ENCODE measurements around the gene PCDHB10.
"Not testable (repeated sequence)": the region's sequence is repeated elsewhere in the genome, so short reads cannot be mapped to it uniquely, and the experiment has no call there.

The PCDHB10 gene

DNA sequence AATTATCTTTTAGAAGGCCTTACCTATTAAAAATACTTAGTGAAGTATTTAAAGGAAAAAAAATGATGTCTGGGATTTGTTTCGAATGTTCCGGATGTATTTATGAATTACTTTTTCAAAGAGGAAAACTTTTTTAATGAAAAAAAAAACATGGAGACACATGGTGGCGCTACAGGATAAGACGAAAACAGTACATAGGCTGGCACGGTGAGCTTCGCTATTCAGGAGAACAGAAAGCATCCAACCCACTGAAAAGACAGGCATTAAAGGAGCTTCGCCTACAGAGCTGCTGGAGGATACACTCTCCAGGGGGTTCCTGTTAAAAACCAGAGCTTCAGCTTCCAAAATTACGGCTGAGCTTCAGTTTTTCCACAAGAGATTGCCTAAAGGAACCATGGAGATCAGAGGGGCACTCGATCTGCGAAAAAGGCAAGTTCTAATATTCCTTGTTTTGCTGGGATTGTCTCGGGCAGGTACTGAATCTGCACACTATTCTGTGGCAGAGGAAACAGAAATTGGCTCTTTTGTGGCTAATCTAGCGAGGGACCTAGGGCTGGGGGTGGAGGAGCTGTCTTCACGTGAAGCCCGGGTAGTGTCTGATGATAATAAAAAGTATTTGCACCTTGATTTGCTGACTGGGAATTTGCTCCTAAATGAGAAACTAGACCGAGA, 31.1 kb downstream of the PCDHB10 start, which contains the start of gene PCDHB14:
Gene PCDHB14, plus strand, starts transcription at position 232 of the 672 bp plus-strand sequence. Its CDS starts 163 bp downstream, at position 395.
- Histone ChIP-seq H3K27ac (ENCODE audit: low read length) (no peak within 1 kb of the TSS), H3K36me3 (ENCODE audit: control insufficient read depth, low read depth, low read length) (no peaks in the 10 kb centered on the region)

DNA sequence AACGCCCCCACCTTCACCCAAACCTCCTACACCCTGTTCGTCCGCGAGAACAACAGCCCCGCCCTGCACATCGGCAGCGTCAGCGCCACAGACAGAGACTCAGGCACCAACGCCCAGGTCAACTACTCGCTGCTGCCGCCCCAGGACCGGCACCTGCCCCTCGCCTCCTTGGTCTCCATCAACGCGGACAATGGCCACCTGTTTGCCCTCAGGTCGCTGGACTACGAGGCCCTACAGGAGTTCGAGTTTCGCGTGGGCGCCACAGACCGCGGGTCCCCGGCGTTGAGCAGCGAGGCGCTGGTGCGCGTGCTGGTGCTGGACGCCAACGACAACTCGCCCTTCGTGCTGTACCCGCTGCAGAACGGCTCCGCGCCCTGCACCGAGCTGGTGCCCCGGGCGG, 32.7 kb downstream of the PCDHB10 start:
- H3K27ac ChIP-seq (ENCODE audit: low read length); H3K9ac ChIP-seq (ENCODE audit: low read length); H3K36me3 ChIP-seq (ENCODE audit: control insufficient read depth, low read depth, low read length); H3K27me3 ChIP-seq (ENCODE audit: control insufficient read depth, insufficient read depth, low read length); H3K4me1 ChIP-seq (ENCODE audit: control insufficient read depth, low read depth, low read length); H3K9me3 ChIP-seq (ENCODE audit: control insufficient read depth, low read depth, low read length); H3K4me3 ChIP-seq (ENCODE audit: low read length): not testable (repeated sequence)

More for the DNA sequence above, 31.1 kb downstream of the PCDHB10 start, which contains the start of gene PCDHB14:
- H3K9ac ChIP-seq (ENCODE audit: low read length) = peak within 1 kb of the TSS; percentile 26
- H3K9me3 ChIP-seq (ENCODE audit: control insufficient read depth, low read depth, low read length) = no peaks in the 10 kb centered on the region
- peak within 1 kb of the TSS; percentile 43 for H3K4me3 ChIP-seq (ENCODE audit: low read length)
- no peaks in the 10 kb centered on the region for H3K4me1 ChIP-seq (ENCODE audit: control insufficient read depth, low read depth, low read length)
- no peaks in the 10 kb centered on the region for H3K27me3 ChIP-seq (ENCODE audit: control insufficient read depth, insufficient read depth, low read length)

DNA sequence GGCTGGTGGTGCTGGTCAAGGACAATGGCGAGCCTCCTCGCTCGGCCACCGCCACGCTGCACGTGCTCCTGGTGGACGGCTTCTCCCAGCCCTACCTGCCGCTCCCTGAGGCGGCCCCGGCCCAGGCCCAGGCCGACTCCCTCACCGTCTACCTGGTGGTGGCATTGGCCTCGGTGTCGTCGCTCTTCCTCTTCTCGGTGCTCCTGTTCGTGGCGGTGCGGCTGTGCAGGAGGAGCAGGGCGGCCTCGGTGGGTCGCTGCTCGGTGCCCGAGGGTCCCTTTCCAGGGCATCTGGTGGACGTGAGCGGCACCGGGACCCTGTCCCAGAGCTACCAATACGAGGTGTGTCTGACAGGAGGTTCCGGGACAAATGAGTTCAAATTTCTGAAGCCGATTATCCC, 33.3 kb downstream of the PCDHB10 start:
- not testable (repeated sequence) for H3K27me3 ChIP-seq (ENCODE audit: control insufficient read depth, insufficient read depth, low read length); H3K27ac ChIP-seq (ENCODE audit: low read length); H3K9ac ChIP-seq (ENCODE audit: low read length); H3K9me3 ChIP-seq (ENCODE audit: control insufficient read depth, low read depth, low read length); H3K36me3 ChIP-seq (ENCODE audit: control insufficient read depth, low read depth, low read length); H3K4me1 ChIP-seq (ENCODE audit: control insufficient read depth, low read depth, low read length); H3K4me3 ChIP-seq (ENCODE audit: low read length)

DNA sequence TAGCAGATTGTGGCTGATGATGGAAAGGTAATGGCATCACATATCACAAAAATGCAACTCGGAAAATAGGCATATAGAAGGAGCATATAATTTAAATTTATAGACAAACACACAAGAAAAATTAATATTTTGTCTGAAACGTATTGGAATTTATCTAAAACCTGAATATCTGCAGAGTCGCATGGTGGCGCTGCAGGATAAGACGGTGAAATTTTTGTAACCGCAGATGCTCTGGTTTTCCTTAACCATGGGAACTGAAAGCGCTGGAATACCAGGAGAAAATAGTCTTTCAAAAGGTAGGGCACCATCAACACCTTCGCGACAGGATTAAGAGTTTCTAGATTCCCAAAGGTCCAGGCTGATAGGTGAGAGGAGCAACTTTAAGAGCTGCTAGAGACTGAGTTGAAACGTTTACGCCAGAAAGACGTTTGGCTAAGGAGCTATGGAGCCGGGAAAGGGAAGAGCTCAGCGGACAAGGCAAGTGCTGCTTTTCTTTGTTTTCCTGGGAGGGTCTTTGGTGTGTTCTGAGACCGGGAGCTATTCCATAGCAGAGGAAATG, 42.0 kb downstream of the PCDHB10 start:
- no peak overlapping the region for H3K9ac ChIP-seq (ENCODE audit: low read length)
- no peak overlapping the region for H3K4me3 ChIP-seq (ENCODE audit: low read length)
- H3K27me3 ChIP-seq (ENCODE audit: control insufficient read depth, insufficient read depth, low read length) = no peaks in the 10 kb centered on the region
- H3K27ac ChIP-seq (ENCODE audit: low read length) = no peak overlapping the region
- no peaks in the 10 kb centered on the region for H3K4me1 ChIP-seq (ENCODE audit: control insufficient read depth, low read depth, low read length)
- H3K9me3 ChIP-seq (ENCODE audit: control insufficient read depth, low read depth, low read length) = peaks cover 21% of the 10 kb centered on the region
- no peaks in the 10 kb centered on the region for H3K36me3 ChIP-seq (ENCODE audit: control insufficient read depth, low read depth, low read length)

DNA sequence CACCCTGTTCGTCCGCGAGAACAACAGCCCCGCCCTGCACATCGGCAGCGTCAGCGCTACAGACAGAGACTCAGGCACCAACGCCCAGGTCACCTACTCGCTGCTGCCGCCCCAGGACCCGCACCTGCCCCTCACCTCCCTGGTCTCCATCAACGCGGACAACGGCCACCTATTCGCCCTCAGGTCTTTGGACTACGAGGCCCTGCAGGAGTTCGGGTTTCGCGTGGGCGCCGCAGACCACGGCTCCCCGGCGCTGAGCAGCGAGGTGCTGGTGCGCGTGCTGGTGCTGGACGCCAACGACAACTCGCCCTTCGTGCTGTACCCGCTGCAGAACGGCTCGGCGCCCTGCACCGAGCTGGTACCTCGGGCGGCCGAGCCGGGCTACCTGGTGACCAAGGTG, 43.8 kb downstream of the PCDHB10 start:
- not testable (repeated sequence) for H3K4me3 ChIP-seq (ENCODE audit: low read length); H3K27me3 ChIP-seq (ENCODE audit: control insufficient read depth, insufficient read depth, low read length); H3K36me3 ChIP-seq (ENCODE audit: control insufficient read depth, low read depth, low read length); H3K4me1 ChIP-seq (ENCODE audit: control insufficient read depth, low read depth, low read length); H3K9ac ChIP-seq (ENCODE audit: low read length); H3K27ac ChIP-seq (ENCODE audit: low read length)
- H3K9me3 ChIP-seq (ENCODE audit: control insufficient read depth, low read depth, low read length) = peaks cover 19% of the 10 kb centered on the region

DNA sequence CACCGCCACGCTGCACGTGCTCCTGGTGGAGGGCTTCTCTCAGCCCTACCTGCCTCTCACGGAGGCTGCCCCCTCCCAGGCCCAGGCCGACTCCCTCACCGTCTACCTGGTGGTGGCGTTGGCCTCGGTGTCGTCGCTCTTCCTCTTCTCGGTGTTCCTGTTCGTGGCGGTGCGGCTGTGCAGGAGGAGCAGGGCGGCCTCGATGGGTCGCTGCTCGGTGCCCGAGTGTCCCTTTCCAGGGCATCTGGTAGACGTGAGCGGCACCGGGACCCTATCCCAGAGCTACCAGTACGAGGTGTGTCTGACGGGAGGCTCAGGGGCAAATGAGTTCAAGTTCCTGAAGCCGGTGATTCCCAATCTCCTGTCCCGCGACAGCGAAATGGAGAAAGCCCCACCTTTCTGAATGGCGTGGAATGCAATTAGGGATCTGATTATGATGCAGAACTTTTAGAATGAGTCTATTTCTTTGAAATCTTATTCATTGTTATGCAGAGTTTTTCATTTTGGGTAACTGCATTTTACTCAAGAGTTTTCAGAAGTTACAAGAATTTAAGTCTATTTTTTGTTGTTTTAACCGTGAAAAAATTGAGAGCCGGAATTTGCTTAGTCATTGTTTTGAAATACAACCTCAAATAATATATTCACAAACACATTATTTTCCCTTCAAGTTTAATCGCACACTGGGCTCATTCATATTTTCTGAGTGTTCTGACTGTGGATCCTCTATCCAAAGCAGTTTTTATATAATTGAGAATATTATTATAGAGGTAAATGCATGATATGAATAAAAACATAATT, 44.6 kb downstream of the PCDHB10 start:
- H3K27ac ChIP-seq (ENCODE audit: low read length) = no peak overlapping the region
- no peaks in the 10 kb centered on the region for H3K4me1 ChIP-seq (ENCODE audit: control insufficient read depth, low read depth, low read length)
- H3K27me3 ChIP-seq (ENCODE audit: control insufficient read depth, insufficient read depth, low read length) = no peaks in the 10 kb centered on the region
- H3K9me3 ChIP-seq (ENCODE audit: control insufficient read depth, low read depth, low read length) = peaks cover 15% of the 10 kb centered on the region
- no peaks in the 10 kb centered on the region for H3K36me3 ChIP-seq (ENCODE audit: control insufficient read depth, low read depth, low read length)
- H3K9ac ChIP-seq (ENCODE audit: low read length) = no peak overlapping the region
- H3K4me3 ChIP-seq (ENCODE audit: low read length) = no peak overlapping the region

DNA sequence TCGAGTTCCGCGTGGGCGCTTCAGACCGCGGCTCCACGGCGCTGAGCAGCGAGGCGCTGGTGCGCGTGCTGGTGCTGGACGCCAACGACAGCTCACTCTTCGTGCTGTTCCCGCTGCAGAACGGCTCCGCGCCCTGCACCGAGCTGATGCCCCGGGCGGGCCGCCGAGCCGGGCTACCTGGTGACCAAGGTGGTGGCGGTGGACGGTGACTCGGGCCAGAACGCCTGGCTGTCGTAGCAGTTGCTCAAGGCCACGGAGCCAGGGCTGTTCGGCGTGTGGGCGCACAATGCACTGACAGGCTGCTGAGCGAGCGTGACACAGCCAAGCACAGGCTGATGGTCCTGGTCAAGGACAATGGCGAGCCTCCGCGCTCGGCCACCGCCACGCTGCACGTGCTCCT, 49.3 kb downstream of the PCDHB10 start:
- Histone ChIP-seq H3K4me1 (ENCODE audit: control insufficient read depth, low read depth, low read length) (no peaks in the 10 kb centered on the region), H3K36me3 (ENCODE audit: control insufficient read depth, low read depth, low read length) (no peaks in the 10 kb centered on the region), H3K4me3 (ENCODE audit: low read length) (no peak overlapping the region), H3K9ac (ENCODE audit: low read length) (no peak overlapping the region), H3K9me3 (ENCODE audit: control insufficient read depth, low read depth, low read length) (peaks cover 8% of the 10 kb centered on the region), H3K27ac (ENCODE audit: low read length) (no peak overlapping the region), H3K27me3 (ENCODE audit: control insufficient read depth, insufficient read depth, low read length) (no peaks in the 10 kb centered on the region)

All from iPS-18a (cell line).